GM18498 (cell line): ENCODE measurements around the gene KIAA1671.
A peak's percentile ranks its signal among the peaks of the same experiment; 100 is the strongest.

Source experiments
- ATAC-seq: cut with Tn5 transposase; IDR thresholded peaks from one replicate; pipeline ENCODE4 v1.9.1; 2021; ENCODE audit warnings: mild to moderate bottlenecking, moderate library complexity; ENCODE audit not compliant: unreplicated experiment

KIAA1671 gene

DNA sequence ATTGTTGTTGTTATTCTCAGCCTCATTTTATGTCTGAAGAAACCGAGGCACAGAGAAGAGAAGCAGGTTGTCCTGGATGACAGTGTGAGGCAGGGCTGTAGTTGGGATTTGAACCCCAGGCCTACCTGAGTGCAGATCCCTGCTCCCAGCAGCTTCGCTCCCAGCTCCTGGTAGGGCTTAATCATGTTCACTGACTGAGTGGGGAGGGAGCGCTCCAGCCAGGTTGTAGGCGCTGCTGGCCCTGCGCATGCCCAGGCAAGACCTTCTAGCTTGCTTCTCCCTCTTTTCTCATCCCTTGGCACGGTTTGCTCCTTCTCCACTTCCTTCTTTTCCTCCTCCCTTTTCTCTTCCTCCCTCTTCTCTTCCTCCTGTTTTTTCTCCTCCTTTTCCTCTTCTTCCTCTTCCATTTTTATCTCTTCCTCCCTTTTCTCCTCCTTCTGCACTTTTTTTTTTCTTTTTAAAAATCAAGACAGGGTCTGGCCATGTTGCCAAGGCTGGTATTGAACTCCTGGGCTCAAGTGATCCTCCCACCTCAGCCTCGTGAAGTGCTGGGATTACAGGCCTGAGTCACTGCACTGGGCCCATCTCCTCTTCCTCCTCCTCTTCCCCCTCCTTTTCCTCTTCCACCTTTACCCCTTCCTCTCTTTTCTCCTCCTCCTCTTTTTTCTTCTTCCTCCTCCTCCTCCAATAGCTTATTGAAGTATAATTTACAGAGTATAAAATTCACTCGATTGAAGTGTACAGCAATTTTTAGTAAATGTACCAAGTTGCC lies 109.3 kb downstream of the KIAA1671 start:
- ATAC-seq: no peak

DNA sequence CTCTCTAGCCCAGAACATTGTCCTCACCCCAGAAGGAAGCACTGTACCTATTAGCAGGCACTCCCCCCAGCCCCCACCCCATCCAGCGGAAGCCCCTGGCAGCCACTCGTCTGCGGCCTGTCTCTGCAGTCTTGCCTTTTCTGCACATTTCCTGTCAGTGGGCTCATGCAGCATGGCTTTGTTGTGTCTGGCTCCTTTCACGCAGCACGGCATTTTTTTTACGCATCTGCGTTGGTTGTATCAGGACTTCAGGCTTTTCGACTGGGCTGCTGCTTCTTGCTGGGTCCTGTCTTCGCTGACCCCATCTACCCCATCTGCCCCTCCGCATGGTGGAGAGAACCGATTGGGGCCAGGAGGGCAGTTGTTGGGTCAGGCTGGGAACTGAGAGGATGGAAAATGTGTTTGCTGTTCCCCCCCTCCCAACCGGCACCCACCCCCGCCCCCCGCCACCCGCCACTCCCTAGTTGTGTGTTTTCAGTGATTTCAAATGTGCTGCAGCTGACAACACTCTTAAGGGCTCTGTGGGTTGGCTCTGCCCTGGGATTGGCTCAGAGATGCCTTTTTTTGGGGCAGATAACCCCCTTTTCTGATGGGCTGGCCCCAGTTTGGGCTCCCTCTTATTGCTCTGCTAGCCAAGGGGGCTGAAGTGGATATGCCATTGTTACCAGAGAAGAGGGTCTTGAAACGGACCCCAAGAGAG lies 110.0 kb downstream of the KIAA1671 start:
- no peak for ATAC-seq

DNA sequence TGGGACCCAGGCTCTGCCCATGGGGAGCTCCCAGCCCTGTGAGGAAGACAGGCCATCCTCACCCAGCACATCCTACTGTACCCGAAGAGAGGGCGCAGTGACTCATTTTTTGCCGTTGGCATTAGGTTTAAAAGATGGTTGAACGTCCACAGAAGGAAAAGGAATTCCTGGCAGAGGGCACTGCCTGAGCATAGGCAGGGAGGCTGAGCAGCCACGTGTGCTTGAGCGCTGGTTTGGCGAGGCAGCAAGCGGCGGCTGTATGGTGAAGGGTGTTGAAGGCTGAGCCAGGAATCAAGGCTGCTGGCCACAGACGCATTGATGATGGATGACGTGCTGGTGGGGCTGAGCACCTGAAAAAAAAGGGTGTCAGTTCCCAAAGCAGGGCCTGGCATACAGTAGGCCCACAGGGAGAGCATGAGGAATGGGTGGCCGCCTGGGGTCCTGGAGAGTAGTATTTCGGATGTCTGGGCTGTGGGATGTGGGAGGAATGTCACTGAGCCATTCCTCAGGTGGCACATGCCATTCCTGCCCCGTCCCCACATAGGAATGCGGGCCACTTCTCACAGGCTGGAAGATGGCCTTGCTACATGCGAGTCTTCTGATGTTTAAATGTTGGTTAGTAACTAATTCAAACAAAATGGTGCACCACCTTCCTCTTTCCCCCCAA lies 112.5 kb downstream of the KIAA1671 start:
- ATAC-seq: no peak

DNA sequence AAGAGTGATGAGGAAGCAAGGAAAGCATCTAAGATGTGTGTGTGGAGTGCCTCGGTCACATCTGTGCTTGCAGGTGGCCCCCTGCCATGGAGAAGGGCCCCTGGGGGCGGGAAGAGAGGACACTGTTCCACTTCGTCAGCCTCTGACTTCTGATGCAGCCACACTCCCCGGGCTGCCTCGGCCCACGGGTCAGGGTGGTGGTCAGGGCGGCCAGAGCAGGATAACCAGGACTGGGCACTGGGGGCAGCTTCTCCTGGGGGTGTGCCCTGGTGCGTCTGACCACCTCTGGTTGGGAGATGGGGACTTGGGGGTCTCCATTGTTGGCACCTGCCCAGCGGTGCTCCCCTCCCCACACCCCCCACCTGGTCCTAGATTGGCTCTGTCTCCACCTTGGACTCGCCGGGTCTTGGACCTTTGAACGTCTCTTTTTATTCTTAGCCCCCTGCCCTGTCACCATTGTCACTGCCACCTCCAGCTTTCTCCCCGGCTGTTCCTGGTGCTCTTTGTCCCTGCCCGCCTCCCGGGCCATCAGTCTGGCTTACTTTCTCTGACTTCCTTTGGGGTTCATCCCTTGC lies 114.4 kb downstream of the KIAA1671 start:
- ATAC-seq: no peak

DNA sequence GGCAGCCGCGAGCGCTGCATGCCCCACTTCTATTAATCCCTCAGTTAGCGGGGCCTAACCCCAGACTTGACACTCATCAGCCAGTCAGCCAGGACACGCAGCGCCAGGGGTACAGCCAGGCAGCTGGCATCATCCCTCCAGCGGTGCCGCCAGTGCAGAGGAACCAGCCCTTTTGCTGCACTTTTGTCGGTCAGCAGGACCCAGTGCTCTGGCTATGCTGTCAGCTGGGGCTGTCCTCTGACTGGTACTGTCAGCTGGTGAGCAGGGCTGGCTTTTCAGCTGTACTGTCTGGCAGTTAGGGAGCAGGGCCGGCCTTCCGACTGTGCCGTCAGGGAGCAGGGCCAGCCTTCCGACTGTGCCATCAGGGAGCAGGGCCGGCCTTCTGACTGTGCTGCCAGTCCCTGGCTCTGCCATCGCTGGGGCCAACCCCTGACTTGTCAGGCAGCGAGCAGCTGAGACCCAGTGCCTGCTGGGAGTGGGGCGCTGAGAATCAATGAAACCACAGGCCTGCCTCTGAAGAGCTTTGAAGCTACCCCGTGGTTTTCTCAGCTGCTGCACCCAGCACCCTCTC lies 115.4 kb downstream of the KIAA1671 start:
- ATAC-seq: no peak

DNA sequence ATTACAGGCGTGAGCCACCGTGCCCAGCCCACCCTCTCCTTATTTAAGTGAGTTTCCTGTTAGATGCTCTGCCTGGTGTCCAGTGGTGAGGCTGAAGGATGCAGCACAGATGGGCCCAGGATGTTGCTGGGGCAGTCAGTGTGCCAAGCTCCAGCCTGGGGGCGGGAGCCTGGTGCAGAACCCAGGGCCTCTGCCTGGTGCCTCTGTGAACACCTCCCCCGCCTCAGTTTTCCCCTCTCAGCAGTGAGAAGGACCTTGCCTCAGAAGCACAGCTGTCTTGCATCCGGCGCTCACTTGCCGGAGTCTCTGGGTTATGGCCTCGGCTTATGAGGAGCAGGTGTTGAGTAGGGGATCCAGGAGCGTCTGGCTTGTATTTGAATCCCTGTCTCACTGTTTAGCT lies 116.2 kb downstream of the KIAA1671 start:
- no peak for ATAC-seq

DNA sequence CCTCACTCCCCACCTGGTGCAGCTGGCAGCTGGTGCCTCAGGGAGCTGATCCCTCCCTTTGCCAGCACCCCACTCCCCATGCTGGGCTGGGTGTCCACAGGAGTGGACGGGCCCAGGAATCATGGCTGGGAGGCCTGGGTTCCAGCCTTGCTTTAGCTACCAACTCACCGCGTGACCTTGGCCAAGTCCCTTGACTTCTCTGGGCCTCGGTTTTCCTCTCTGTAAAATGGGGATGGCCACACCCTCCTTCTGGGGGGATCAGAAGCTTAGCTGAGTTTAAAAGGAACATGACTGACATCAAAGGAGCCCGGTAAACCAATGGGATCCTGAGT lies 116.9 kb downstream of the KIAA1671 start:
- no peak for ATAC-seq

DNA sequence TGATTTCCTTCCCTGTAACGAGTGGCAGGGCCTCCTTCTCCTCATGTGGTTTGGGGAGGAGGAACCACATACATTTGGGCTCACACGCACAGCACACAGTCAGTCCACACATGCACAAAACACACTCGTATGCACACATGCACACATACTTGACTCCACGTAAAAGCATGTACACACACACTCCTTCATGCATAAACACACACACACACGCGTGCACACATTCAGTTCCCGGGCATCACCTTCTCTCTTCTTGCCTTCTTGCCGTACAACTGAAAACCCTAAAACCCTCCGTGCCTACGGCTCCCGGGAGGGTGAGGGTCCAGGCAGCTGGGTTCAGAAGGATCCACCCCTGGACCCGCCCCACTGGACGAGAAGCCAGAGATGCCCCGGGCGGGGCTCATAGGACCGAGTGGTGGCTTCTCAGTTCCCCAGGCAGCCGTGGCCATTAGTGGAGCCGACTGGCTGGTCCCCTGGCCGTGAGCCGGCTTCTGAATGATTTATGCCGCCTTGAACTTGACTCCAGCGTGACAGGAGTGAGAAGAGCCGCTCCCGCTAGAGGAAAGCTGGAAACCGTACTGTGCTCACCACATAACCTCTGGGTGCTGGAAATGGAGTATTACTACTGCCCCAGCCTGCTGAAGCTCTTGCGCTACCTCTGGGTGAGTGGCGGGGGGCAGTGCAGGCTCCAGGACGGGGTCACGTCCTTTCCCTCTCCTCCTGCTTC lies 117.4 kb downstream of the KIAA1671 start:
- no peak for ATAC-seq

DNA sequence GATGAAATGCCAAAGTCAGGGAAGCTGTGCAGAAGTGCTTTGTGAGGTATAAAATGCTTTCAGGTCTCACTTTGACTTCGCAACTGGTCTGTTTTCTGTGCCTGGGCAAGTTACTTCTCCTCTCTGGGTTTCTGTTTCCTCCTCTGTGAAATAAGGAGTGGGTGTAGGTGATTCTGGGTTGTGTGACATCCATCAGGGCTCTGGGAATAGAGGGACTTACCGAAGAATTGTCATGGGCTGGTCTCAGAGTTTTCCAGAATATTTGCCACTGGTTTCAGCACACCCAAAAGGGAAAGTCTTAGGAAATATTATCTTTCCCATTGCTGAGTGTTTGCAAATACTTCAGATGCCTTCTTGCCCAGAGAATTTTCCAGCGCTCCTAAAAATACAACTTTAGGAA lies 118.4 kb downstream of the KIAA1671 start:
- no peak for ATAC-seq

DNA sequence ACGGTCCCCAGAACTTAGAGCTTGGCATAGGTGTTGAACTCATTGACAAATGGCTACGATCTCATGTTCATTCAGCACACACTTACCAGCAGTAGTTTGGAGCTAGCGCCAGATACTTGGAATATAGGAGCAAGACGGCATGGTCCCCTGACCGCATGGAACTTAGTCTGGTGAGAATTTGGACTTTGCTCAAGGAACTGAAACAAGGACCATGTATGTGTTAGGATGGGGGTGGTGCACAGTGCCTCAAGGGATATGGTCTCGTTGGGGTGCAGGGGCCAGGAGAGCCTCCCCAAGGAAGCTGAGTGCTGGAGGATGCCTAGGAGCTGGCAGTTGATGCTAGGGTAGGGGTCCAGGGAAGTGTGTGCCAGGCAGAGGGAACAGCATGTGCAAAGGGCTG lies 119.2 kb downstream of the KIAA1671 start:
- no peak for ATAC-seq

DNA sequence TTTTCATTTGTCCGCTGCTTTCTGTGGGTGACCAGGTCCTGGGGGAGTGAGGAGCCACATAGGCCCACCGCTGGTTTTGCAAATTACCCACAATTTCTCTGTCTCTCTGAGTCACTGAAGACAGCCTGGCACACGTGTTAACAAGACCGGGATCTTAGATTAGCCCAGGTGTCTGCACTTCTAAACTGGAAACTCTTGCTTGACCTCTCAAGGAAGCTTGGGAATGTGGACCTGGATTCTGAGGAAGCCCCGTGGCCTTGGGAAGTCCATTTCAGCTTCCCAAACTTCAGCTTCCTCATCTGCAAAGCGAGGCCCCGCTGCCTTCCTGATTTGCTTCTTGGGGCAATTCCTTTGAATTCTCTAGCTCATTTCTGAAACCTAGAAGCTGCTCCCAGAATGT lies 119.9 kb downstream of the KIAA1671 start:
- ATAC-seq: no peak

DNA sequence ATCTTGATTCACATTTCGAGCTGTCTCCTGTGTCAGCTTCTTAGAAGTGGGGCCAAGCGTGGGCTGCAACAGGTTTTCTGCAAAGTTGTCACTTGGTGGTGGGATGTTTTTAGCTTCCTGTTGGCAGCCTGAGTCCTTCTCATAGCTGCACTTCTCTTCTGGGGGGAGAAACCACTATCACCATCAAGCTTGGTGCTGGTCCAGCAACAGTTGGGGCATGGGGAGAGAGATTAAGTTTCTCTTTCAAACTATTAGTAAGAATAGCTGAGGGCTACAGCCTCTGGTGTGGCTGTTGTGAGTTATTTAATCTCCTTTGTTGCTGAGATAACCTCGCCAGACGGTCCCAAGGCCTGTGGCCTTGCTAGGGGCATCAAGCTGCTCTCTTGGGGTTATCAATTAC lies 123.8 kb downstream of the KIAA1671 start:
- ATAC-seq: peak; percentile 43

DNA sequence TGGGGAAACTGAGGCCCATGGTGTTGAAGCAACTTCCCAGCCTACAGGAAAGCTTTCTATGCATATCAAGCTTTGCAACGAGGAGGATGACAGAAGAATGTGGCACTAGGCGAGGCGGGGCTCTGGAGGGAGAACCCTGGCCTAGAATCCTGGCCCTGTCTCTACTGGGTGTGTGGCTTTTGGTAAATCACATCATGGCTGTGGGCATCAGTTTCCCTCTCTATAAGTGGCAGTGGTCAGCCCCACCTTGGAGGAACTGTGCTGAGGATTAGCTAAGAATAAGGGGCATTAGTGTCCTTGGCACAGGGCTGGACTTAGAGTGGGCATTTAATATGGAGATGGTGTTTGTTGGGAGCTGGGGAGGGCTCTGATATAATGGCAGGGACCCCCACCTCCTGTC lies 124.5 kb downstream of the KIAA1671 start:
- no peak for ATAC-seq

DNA sequence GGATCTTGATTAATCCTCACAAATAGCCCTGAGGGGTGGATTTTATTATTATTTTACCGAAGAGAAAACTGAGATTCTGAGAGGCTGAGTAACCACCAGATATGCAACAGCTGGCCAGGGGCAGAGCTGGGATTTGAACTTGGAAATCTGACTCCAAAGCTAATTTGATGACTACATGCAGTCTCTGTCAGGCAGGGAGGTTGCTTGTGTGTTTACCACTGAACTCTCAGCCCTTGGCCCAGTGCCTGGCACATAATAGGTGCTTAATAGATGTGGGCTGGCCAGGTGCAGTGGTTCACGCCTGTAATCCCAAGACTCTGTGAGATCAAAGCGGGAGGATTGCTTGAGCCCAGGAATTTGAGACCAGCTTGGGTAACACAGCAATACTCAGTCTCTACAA lies 125.4 kb downstream of the KIAA1671 start:
- no peak for ATAC-seq

DNA sequence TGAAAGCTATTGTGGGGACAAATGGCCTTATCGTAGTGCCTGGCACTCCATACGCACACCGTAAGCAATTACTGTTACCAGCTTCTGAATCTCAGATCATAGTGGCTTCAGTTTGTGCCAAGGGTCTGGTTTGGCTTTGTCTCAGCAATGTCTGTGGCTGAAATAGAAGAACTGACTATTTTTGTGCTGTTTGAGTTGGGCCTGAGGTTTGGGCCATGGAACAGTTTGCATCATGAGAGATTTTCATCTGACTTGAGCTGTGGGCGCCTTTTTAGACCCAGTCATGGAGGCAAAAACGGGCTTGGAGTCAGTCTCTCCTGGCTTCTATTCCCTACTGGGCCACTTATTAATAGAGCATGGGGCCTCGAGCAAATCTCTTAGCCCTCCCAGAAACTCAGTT lies 126.1 kb downstream of the KIAA1671 start:
- ATAC-seq: no peak

DNA sequence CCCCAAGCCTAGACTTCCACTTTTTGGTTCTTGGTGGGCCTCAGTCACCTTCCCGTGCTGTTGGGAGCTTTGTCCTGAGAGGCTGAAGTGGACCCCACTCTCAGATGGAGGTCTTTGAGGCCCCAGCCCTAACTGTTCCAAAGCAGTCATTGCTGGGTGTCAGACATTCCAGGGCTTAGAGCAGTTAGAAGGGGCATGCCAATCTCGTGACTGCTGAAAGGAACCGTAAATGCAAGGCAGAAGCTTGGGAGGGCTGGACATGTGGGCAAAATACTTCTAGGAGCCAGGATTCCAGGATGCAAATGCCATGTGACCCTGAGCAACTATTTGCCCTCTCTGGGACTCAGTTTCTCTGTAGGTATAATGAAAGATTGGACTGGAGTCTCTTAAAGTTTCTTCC lies 128.3 kb downstream of the KIAA1671 start:
- no peak for ATAC-seq

DNA sequence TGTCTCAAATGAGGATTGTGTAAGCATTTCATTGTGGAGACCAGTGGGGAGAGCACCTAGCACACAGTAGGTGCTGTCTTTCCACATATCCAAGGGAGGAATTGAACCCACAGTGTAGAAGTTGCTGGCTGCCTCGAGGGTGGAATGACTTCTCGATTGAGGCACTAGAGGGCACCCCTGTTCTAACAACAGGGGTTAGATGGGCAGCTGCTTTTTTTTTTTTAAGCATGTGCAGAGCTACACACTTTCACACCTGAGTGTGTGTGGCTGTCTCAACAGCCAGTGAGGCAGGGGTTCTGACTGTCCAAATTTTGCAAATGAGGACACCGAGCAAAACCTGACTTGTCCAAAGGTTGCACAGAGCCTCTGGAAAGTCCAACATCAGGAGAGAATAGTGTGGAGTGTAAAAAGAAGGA lies 128.9 kb downstream of the KIAA1671 start:
- no peak for ATAC-seq

DNA sequence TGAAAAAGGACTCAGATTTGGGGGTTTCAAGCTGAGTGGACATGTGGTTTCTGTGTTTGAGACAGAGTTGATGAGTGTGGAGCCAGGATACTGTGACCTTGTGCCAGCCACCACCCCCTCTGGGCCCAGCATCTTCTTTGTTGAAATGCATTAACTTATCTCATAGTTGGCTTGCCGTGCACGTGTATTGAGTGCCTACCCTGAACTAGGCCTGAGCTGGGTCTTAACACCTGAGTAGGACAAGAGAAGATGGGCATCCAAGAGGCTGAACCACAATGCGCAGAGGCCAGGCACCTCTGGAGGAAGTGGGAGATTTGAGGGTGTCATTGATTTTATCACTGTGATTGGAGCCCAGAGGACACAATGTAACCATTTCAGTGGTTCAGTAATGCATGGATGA lies 129.6 kb downstream of the KIAA1671 start:
- ATAC-seq: no peak

DNA sequence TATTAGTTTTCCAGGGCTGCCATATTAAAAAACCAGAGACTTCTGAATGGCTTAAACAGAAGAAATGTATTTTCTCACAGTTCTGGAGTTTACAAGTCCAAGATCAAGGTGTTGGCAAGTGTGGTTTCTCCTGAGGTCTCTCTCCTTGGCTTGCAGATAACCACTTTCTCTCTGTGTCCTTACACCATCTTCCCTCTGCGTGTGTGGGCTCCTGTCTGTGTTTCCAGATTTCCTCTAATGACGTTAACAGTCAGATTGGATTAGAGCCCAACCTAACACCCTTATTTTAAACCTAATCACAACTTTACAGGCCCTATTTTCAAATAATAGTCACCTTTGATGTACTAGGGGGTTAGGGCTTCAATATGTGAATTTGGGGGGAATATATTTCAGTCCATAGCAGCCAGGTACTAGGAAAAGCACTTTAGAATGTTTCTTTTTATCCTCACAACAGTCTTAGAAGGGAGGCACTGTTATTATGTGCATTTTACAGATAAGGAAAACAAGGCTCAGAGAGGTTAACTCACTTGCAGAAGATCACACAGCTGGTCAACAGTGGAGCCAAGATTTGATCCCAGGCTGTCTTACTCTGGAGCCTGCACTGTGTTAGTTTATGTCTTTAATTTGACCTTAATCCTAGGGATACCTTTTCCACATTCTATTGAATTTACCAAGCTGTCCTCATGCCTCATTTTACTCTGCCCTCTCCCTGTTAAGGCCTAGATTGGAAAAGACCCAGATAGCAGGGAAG lies 130.7 kb downstream of the KIAA1671 start:
- no peak for ATAC-seq

DNA sequence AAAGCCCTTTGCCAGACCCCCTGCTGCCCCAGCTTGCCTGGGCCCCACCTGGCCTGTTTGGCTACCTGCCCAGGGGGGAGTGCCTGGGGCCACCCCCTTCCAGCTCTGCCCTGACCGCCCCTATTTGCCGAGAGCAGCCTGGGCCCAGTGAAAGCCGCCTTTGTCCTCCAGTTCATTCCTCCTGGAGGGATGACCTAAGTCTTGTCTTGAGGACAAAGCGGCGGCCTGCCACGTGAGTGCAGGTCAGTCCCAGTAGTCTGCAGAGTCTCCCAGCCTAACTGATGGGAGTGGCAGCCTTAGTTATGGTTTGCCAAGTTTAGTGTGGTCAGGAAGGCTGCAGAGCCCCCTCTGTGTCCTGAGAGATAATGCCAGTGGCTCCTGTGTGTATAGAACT lies 131.3 kb downstream of the KIAA1671 start:
- no peak for ATAC-seq
